Transverse colon (tissue), 4 donors: ENCODE data around the gene NCBP2. TPM values are rescaled to one million over a fixed set of nuclear protein-coding genes. Genes with fewer than 3 reads are reported as not detected.
"Not testable (repeated sequence)": the region's sequence is repeated elsewhere in the genome, so short reads cannot be mapped to it uniquely, and the experiment has no call there.

Source experiments
- DNase-seq: peaks from one replicate; pipeline ENCODE4 v3.0.0-alpha.2; 2019
- H3K27ac ChIP-seq, 4 donors: fragments of 200-600 bp; sonication (generic); 2 replicates each; pipeline ENCODE4 v1.5.1; 2016 to 2018; ENCODE audit warnings: inconsistent platforms in 4 of 4
- H3K27me3 ChIP-seq: fragments of 200-600 bp; sonication (generic); 2 replicates; pipeline ENCODE4 v1.5.1; 2017; ENCODE audit warnings: inconsistent platforms
- H3K36me3 ChIP-seq, 4 donors: fragments of 200-600 bp; sonication (generic); 2 replicates each; pipeline ENCODE4 v1.5.1; 2017 to 2019; ENCODE audit warnings: inconsistent platforms in 4 of 4
- H3K4me1 ChIP-seq, 4 donors: fragments of 200-600 bp; sonication (generic); 2 replicates each; pipeline ENCODE4 v1.5.1; 2017 to 2020; ENCODE audit warnings: inconsistent platforms in 4 of 4
- H3K4me3 ChIP-seq, 4 donors: fragments of 200-600 bp; sonication (generic); 1 replicate in 1 of 4; 2 replicates in 3 of 4; pipeline versions ENCODE4 v1.5.1 to v1.6.1; 2017 to 2019; ENCODE audit warnings: inconsistent platforms in 4 of 4
- H3K9me3 ChIP-seq, 2 donors: fragments of 200-600 bp; sonication (generic); 2 replicates each; pipeline ENCODE4 v1.5.1; 2017 to 2019; ENCODE audit warnings: inconsistent platforms in 2 of 2
- EP300 ChIP-seq: sonication (generic); formaldehyde crosslinking; IDR thresholded peaks from one replicate; pipeline ENCODE4 v1.6.1; 2017; ENCODE audit warnings: antibody characterized with exemption, low read depth
- POLR2A ChIP-seq: fragments of 450-650 bp; IDR thresholded peaks from one replicate; pipeline ENCODE4 v1.6.1; 2016; ENCODE audit warnings: antibody characterized with exemption, mild to moderate bottlenecking, moderate library complexity
- POLR2AphosphoS5 ChIP-seq, 3 donors: sonication (generic); formaldehyde crosslinking; IDR thresholded peaks; one replicate each; pipeline ENCODE4 v1.6.1; 2016; ENCODE audit warnings: antibody characterized with exemption in 3 of 3
- WGBS, 2 donors: methylation state at CpG; one replicate each; pipeline ENCODE4 v1.1.5; 2018; ENCODE audit warnings: low coverage in 1 of 2; 5-methylcytosine and 5-hydroxymethylcytosine counted together
- in situ Hi-C, 4 donors: fragments of 200-750 bp; cut with MboI; loops; one replicate each; pipeline versions ENCODE4 v1.15.0 to v1.15.1; 2017; ENCODE audit warnings: low sequenced_read_pairs in 3 of 4, low pct_ligation_motif_present in 1 of 4, low pct_unique_long_range_greater_than_20kb in 1 of 4
- intact Hi-C: fragments of 100-400 bp; cut with DNase I; formaldehyde crosslinking; loops from one replicate; pipeline ENCODE4 v1.15.1; 2023; ENCODE audit warnings: low total_unique reads
- total RNA-seq, 4 donors: library from RNA; depleted of rRNA; stranded (reverse); fragments of >200 nt; gene quantifications; one replicate each; pipeline ENCODE4 v1.1.0, GENCODE V29; 2016
- TF ChIP-seq, protein P1 (sequence below), 5 experiments: fragments of 200-600 bp in 3 of 5; fragments of 450-650 bp in 2 of 5; sonication (generic) in 3 of 5; IDR thresholded peaks; 1 replicate in 2 of 5; 2 replicates in 3 of 5; pipeline ENCODE4 v1.5.1; 2016 to 2017; ENCODE audit warnings: antibody characterized with exemption in 5 of 5, inconsistent platforms in 3 of 5, mild to moderate bottlenecking in 2 of 5, moderate library complexity in 1 of 5

The NCBP2 gene
- total RNA-seq, 4 donors from 2014 or later, result 6.8 to 36.9 (median 31.8) TPM

DNA sequence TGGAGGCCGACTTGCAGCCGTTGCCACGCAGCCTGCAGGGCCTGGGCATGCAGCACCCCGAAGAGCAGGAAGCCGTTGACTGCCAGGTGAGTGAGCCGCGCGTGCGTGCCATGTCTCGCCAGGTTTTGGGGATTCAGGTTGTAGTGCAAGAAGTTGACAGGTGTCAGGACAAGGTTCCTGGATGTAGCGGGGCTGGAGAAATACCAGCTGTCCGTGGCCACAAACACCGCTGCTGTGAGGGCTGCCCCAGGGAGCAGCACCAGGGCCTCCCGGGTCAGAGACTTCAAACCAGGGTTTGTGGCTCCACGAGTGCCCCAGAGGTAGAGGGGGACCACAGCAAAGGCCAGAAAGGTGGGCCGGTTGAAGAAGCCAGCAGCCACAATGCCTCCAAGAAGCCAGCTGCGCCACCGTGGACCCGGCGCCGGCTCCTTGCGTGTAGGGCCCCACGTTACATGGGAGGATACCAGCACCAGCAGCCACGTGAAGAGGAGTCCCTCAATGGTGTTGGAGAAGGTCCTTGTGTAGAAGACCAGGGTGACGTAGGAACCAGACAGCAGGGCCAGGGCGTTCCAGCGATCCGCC lies 5.6 kb upstream of the NCBP2 start:
- Histone ChIP-seq H3K4me3 (no peak overlapping the region), H3K27ac (no peak overlapping the region), H3K4me1 (peaks cover 6 to 26% (median 8%) of the 10 kb centered on the region in 4 donors), H3K9me3 (no peaks in the 10 kb centered on the region), H3K36me3 (peaks cover 0 to 6% (median 2%) of the 10 kb centered on the region in 4 donors), H3K27me3 (no peaks in the 10 kb centered on the region)
- in situ Hi-C loops, result no loop called here
- no peak for DNase-seq
- intact Hi-C loops, result no loop called here
- TF ChIP-seq, protein P1, sequence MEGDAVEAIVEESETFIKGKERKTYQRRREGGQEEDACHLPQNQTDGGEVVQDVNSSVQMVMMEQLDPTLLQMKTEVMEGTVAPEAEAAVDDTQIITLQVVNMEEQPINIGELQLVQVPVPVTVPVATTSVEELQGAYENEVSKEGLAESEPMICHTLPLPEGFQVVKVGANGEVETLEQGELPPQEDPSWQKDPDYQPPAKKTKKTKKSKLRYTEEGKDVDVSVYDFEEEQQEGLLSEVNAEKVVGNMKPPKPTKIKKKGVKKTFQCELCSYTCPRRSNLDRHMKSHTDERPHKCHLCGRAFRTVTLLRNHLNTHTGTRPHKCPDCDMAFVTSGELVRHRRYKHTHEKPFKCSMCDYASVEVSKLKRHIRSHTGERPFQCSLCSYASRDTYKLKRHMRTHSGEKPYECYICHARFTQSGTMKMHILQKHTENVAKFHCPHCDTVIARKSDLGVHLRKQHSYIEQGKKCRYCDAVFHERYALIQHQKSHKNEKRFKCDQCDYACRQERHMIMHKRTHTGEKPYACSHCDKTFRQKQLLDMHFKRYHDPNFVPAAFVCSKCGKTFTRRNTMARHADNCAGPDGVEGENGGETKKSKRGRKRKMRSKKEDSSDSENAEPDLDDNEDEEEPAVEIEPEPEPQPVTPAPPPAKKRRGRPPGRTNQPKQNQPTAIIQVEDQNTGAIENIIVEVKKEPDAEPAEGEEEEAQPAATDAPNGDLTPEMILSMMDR (IDR thresholded peaks at IDR 0.05), result no peak
- TF ChIP-seq POLR2A, result no peak
- TF ChIP-seq EP300, result no peak
- TF ChIP-seq POLR2AphosphoS5 (IDR thresholded peaks at IDR 0.05), result no peak
- WGBS, 2 donors, result 94% methylated on average over 28 of the region's 28 CpGs; no CpG with 5 or more reads in 1 of the 2 donors

DNA sequence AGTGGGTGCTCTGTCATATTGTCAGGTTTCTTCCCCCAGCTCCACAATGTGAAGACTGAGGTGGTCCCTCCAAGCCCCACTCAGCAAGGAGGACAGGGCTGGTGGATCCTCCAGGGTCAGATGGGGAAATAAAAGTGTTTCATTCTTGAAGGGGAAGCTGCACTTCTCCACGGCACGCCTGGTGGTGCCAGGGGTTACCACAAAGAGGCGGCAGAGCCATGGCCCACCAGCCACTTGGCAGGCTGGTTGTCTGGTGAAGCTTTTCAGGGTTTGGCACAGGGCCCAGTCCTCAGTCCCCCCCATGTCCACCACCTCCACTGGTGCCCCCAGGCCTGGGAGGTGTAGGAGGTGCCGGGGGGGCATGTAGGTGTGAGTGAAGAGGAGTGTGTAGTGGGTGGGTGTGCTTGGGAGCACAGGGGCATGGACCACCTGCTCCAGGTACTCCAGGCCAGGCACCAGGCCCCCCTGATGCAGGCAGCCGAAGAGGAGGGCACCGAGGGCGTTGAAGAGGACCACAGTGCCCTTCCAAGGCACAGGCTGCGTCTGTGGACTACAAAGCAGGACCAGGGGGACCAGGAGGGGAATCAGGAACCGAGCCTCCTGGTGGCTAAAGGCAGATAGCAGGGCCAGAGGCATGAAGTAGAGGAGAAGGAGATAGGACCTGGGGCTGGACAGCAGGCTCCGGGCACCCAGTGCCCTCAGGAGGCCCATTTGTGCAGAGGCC lies 5.0 kb upstream of the NCBP2 start:
- Histone ChIP-seq H3K4me3 (no peak overlapping the region), H3K27ac (no peak overlapping the region), H3K36me3 (peaks cover 0 to 6% (median 2%) of the 10 kb centered on the region in 4 donors), H3K27me3 (no peaks in the 10 kb centered on the region), H3K4me1 (peaks cover 6 to 26% (median 10%) of the 10 kb centered on the region in 4 donors), H3K9me3 (no peaks in the 10 kb centered on the region)
- in situ Hi-C loops, result no loop called here
- intact Hi-C loops, result no loop called here
- DNase-seq, result no peak
- TF ChIP-seq POLR2AphosphoS5 (IDR thresholded peaks at IDR 0.05), result no peak
- TF ChIP-seq, protein P1 (IDR thresholded peaks at IDR 0.05), result peak in 1 of 5 experiments; percentile 12
- 84% methylated on average over 10 of the region's 10 CpGs; no CpG with 5 or more reads in 1 of the 2 donors for WGBS, 2 donors

DNA sequence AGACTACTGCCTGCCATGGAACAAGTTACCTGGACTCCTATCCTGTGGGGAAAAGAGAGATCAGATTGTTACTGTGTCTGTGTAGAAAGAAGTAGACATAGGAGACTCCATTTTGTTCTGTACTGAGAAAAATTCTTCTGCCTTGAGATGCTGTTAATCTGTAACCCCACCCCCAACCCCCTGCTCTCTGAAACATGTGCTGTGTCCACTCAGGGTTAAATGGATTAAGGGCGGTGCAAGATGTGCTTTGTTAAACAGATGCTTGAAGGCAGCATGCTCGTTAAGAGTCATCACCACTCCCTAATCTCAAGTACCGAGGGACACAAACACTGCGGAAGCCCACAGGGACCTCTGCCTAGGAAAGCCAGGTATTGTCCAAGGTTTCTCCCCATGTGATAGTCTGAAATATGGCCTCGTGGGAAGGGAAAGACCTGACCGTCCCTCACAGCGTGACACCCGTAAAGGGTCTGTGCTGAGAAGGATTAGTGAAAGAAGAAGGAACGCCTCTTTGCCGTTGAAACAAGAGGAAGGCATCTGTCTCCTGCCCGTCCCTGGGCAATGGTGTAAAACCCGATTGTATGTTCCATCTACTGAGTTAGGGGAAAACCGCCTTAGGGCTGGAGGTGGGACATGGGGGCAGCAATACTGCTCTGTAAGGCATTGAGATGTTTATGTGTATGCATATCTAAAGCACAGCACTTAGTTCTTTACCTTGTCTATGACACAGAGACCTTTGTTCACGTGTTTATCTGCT lies 1.9 kb upstream of the NCBP2 start:
- H3K27me3 ChIP-seq, H3K9me3 ChIP-seq, H3K36me3 ChIP-seq, DNase-seq, in situ Hi-C loops, intact Hi-C loops: not testable (repeated sequence)
- peak overlapping the region in 2 of 4 donors; percentile 99 to 100 for H3K4me3 ChIP-seq
- peak overlapping the region in 2 of 4 donors; percentile 94 to 98 for H3K27ac ChIP-seq
- WGBS, 2 donors, result 40 to 69% methylated on average over 2 to 14 of the region's 14 CpGs
- peaks cover 6 to 45% (median 20%) of the 10 kb centered on the region in 4 donors for H3K4me1 ChIP-seq

DNA sequence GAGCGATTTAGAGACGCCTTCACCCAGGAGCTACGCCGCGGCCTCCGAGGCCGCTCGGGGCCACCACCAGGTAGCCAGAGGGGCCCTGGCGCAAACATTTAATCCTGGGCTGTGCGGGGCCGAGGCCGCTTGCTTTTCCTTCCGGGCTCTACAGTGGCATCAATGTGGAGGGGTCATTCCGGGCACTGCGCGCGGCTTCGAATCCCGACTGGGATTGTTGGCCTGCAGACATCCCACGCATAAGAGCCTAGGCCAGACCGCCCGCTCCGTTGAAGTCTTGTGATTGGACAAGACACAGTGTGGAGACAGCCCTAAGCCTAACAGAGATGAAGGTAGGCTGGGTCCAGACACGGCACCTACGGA lies 568 bp upstream of the NCBP2 start:
- peak; percentile 50 for DNase-seq
- Histone ChIP-seq H3K9me3 (no peaks in the 10 kb centered on the region), H3K27ac (peak overlapping the region; percentile 93 to 99 (median 96)), H3K36me3 (peaks cover 0 to 11% (median 5%) of the 10 kb centered on the region in 4 donors), H3K4me3 (peak overlapping the region; percentile 97 to 100 (median 98)), H3K4me1 (peaks cover 6 to 45% (median 20%) of the 10 kb centered on the region in 4 donors), H3K27me3 (no peaks in the 10 kb centered on the region)
- intact Hi-C loops (no loop called here), in situ Hi-C loops (no loop called here)
- TF ChIP-seq POLR2AphosphoS5 (IDR thresholded peaks at IDR 0.05) (no peak), POLR2A (no peak), EP300 (no peak)
- TF ChIP-seq, protein P1 (IDR thresholded peaks at IDR 0.05), result no peak
- WGBS, 2 donors, result 0% methylated on average over 14 of the region's 25 CpGs; no CpG with 5 or more reads in 1 of the 2 donors
